Mesenchymal stem cell (in vitro differentiated cells and primary cell): ENCODE results near the gene PLET1.
"Not testable (repeated sequence)": the region's sequence is repeated elsewhere in the genome, so short reads cannot be mapped to it uniquely, and the experiment has no call there.

Experiments
- DNase-seq: peaks from one replicate; pipeline ENCODE4 v3.0.0-alpha.2; 2013
- H2AFZ ChIP-seq: one replicate; pipeline ENCODE4 v1.6.1; 2013; ENCODE audit warnings: low read depth, mild to moderate bottlenecking, control low read depth, inconsistent platforms, low read length, moderate library complexity
- H2AK5ac ChIP-seq: 2 replicates; pipeline ENCODE4 v1.6.1; 2013; ENCODE audit warnings: low read length, moderate library complexity, mild to moderate bottlenecking, inconsistent platforms; ENCODE audit not compliant: severe bottlenecking
- H2BK120ac ChIP-seq: one replicate; pipeline ENCODE4 v1.6.1; 2013; ENCODE audit warnings: low read depth, mild to moderate bottlenecking, inconsistent platforms, low read length, moderate library complexity
- H2BK12ac ChIP-seq, 2 experiments: one replicate each; pipeline ENCODE4 v1.6.1; 2013; ENCODE audit warnings: inconsistent platforms in 2 of 2, low read length in 2 of 2, mild to moderate bottlenecking in 2 of 2, moderate library complexity in 2 of 2, control low read depth in 1 of 2
- H2BK15ac ChIP-seq: one replicate; pipeline ENCODE4 v1.6.1; 2013; ENCODE audit warnings: mild to moderate bottlenecking, low read depth, inconsistent platforms; ENCODE audit not compliant: poor library complexity, severe bottlenecking
- H2BK5ac ChIP-seq: 2 replicates; pipeline ENCODE4 v1.6.1; 2013; ENCODE audit warnings: low read depth, mild to moderate bottlenecking, low read length, control low read depth, inconsistent platforms; ENCODE audit not compliant: poor library complexity, severe bottlenecking
- H3K14ac ChIP-seq, 2 experiments: one replicate each; pipeline ENCODE4 v1.6.1; 2013; ENCODE audit warnings: inconsistent platforms in 2 of 2, low read length in 2 of 2, control low read depth in 1 of 2, mild to moderate bottlenecking in 1 of 2, moderate library complexity in 1 of 2
- H3K18ac ChIP-seq, 2 experiments: one replicate each; pipeline ENCODE4 v1.6.1; 2013; ENCODE audit warnings: inconsistent platforms in 2 of 2, low read length in 2 of 2, control low read depth in 1 of 2, low read depth in 1 of 2, mild to moderate bottlenecking in 1 of 2
- H3K23ac ChIP-seq, 2 experiments: one replicate each; pipeline ENCODE4 v1.6.1; 2013; ENCODE audit warnings: inconsistent platforms in 2 of 2, low read length in 2 of 2, mild to moderate bottlenecking in 2 of 2, moderate library complexity in 2 of 2, control low read depth in 1 of 2
- H3K27ac ChIP-seq: 2 replicates; pipeline ENCODE4 v1.5.1; 2013; ENCODE audit warnings: mild to moderate bottlenecking, moderate library complexity, low read length, control low read depth, inconsistent platforms; ENCODE audit not compliant: poor library complexity, severe bottlenecking
- H3K27me3 ChIP-seq, 2 experiments: 2 replicates each; pipeline versions ENCODE4 v1.6.1 to v1.7.0; 2013; ENCODE audit warnings: low read length in 2 of 2, mild to moderate bottlenecking in 2 of 2, moderate library complexity in 2 of 2, control low read depth in 1 of 2, inconsistent platforms in 1 of 2; ENCODE audit not compliant: control insufficient read depth in 1 of 2, insufficient read depth in 1 of 2
- H3K36me3 ChIP-seq, 2 experiments: 2 replicates each; pipeline versions ENCODE4 v1.6.1 to v1.7.0; 2013; ENCODE audit warnings: low read length in 2 of 2, control low read depth in 1 of 2, inconsistent platforms in 1 of 2, low read depth in 1 of 2, mild to moderate bottlenecking in 1 of 2; ENCODE audit not compliant: insufficient read depth in 2 of 2, control insufficient read depth in 1 of 2
- H3K4ac ChIP-seq, 2 experiments: one replicate each; pipeline ENCODE4 v1.6.1; 2013; ENCODE audit warnings: inconsistent platforms in 2 of 2, low read length in 2 of 2, mild to moderate bottlenecking in 2 of 2, moderate library complexity in 2 of 2, control low read depth in 1 of 2, low read depth in 1 of 2
- H3K4me1 ChIP-seq: 2 replicates; pipeline ENCODE4 v1.6.1; 2013; ENCODE audit warnings: low read depth, low read length, control low read depth; ENCODE audit not compliant: control insufficient read depth, insufficient read depth
- H3K4me2 ChIP-seq: 2 replicates; pipeline ENCODE4 v1.6.1; 2013; ENCODE audit warnings: low read length, mild to moderate bottlenecking, inconsistent platforms; ENCODE audit not compliant: poor library complexity, severe bottlenecking
- H3K4me3 ChIP-seq, 2 experiments: 2 replicates each; pipeline versions ENCODE4 v1.5.1 to v1.7.0; 2013; ENCODE audit warnings: low read length in 2 of 2, mild to moderate bottlenecking in 2 of 2, control low read depth in 1 of 2, low read depth in 1 of 2; ENCODE audit not compliant: insufficient read depth in 1 of 2
- H3K79me1 ChIP-seq: replicated peaks from 2 replicates; pipeline ENCODE4 v1.6.1; 2013; ENCODE audit warnings: mild to moderate bottlenecking, control low read depth, low read length, inconsistent platforms; ENCODE audit not compliant: poor library complexity, severe bottlenecking
- H3K9ac ChIP-seq: 2 replicates; pipeline ENCODE4 v1.7.0; 2013; ENCODE audit warnings: mild to moderate bottlenecking, low read length, moderate library complexity
- H3K9me3 ChIP-seq: 2 replicates; pipeline ENCODE4 v1.7.0; 2013; ENCODE audit warnings: mild to moderate bottlenecking, low read length; ENCODE audit not compliant: control insufficient read depth
- H4K8ac ChIP-seq: one replicate; pipeline ENCODE4 v1.6.1; 2013; ENCODE audit warnings: inconsistent platforms, mild to moderate bottlenecking, low read length, moderate library complexity
- H4K91ac ChIP-seq: one replicate; pipeline ENCODE4 v1.6.1; 2013; ENCODE audit warnings: mild to moderate bottlenecking, low read length, inconsistent platforms
- WGBS: methylation state at CpG from one replicate; pipeline ENCODE4 v1.1.7; 2013; ENCODE audit warnings: mixed read lengths; 5-methylcytosine and 5-hydroxymethylcytosine counted together

PLET1 gene

GRCh38 chr11:112210890-112211289, 49.8 kb downstream of the PLET1 start:
- H2BK120ac ChIP-seq = no peak overlapping the region
- H3K9me3 ChIP-seq = no peaks in the 10 kb centered on the region
- H3K9ac ChIP-seq = no peak overlapping the region
- no peak overlapping the region for H3K14ac ChIP-seq
- no peak overlapping the region for H2AK5ac ChIP-seq
- H3K79me1 ChIP-seq = no peaks in the 10 kb centered on the region
- no CpG with 5 or more reads among the region's 1 CpG for WGBS
- no peak overlapping the region for H3K4ac ChIP-seq
- no peak overlapping the region for H3K23ac ChIP-seq
- H3K36me3 ChIP-seq = no peaks in the 10 kb centered on the region
- no peak overlapping the region for H4K91ac ChIP-seq
- H3K18ac ChIP-seq = no peak overlapping the region
- no peak overlapping the region for H3K4me3 ChIP-seq
- no peak overlapping the region for H4K8ac ChIP-seq
- H3K4me2 ChIP-seq = no peak overlapping the region
- no peak overlapping the region for H2BK15ac ChIP-seq
- no peak for DNase-seq
- H3K27ac ChIP-seq = no peak overlapping the region
- H2BK12ac ChIP-seq = no peak overlapping the region
- H2BK5ac ChIP-seq = no peak overlapping the region
- no peaks in the 10 kb centered on the region for H3K27me3 ChIP-seq
- H3K4me1 ChIP-seq = no peaks in the 10 kb centered on the region
- H2AFZ ChIP-seq = no peak overlapping the region

- WGBS = 97% methylated on average over 22 of the region's 23 CpGs
- H3K36me3 ChIP-seq = no peaks in the 10 kb centered on the region
- no peak overlapping the region for H4K8ac ChIP-seq
- H2AK5ac ChIP-seq = no peak overlapping the region
- no peak overlapping the region for H3K4ac ChIP-seq
- H4K91ac ChIP-seq = no peak overlapping the region
- no peak overlapping the region for H3K4me2 ChIP-seq
- no peaks in the 10 kb centered on the region for H3K9me3 ChIP-seq
- H3K27me3 ChIP-seq = no peaks in the 10 kb centered on the region
- H3K9ac ChIP-seq = no peak overlapping the region
- H2BK12ac ChIP-seq = no peak overlapping the region
- no peak overlapping the region for H3K14ac ChIP-seq
- H2BK15ac ChIP-seq = no peak overlapping the region
- H3K4me3 ChIP-seq = no peak overlapping the region
- H2BK5ac ChIP-seq = no peak overlapping the region
- H2BK120ac ChIP-seq = no peak overlapping the region
- no peaks in the 10 kb centered on the region for H3K4me1 ChIP-seq
- H3K23ac ChIP-seq = no peak overlapping the region
- H3K18ac ChIP-seq = no peak overlapping the region
- DNase-seq = no peak
- H3K27ac ChIP-seq = no peak overlapping the region
- no peaks in the 10 kb centered on the region for H3K79me1 ChIP-seq
- no peak overlapping the region for H2AFZ ChIP-seq
Observed at GRCh38 chr11:112206071-112206470, 54.6 kb downstream of the PLET1 start.

GRCh38 chr11:112200252-112200651, 60.4 kb downstream of the PLET1 start:
- H3K27me3 ChIP-seq = no peaks in the 10 kb centered on the region
- H3K4ac ChIP-seq = no peak overlapping the region
- H4K91ac ChIP-seq = no peak overlapping the region
- no peaks in the 10 kb centered on the region for H3K4me1 ChIP-seq
- no peak overlapping the region for H2BK12ac ChIP-seq
- no peak overlapping the region for H3K23ac ChIP-seq
- H3K9me3 ChIP-seq = no peaks in the 10 kb centered on the region
- no peak overlapping the region for H2BK5ac ChIP-seq
- no peak overlapping the region for H4K8ac ChIP-seq
- H3K14ac ChIP-seq = no peak overlapping the region
- H3K4me2 ChIP-seq = no peak overlapping the region
- H3K79me1 ChIP-seq = no peaks in the 10 kb centered on the region
- no peak overlapping the region for H2BK120ac ChIP-seq
- DNase-seq = no peak
- H2BK15ac ChIP-seq = no peak overlapping the region
- no peak overlapping the region for H3K27ac ChIP-seq
- no CpG with 5 or more reads among the region's 2 CpGs for WGBS
- no peak overlapping the region for H3K18ac ChIP-seq
- no peak overlapping the region for H3K4me3 ChIP-seq
- H2AK5ac ChIP-seq = no peak overlapping the region
- H2AFZ ChIP-seq = no peak overlapping the region
- no peak overlapping the region for H3K9ac ChIP-seq
- no peaks in the 10 kb centered on the region for H3K36me3 ChIP-seq

GRCh38 chr11:112199101-112199500, 61.6 kb downstream of the PLET1 start:
- not testable (repeated sequence) for H4K91ac ChIP-seq, H3K4me3 ChIP-seq, H2BK5ac ChIP-seq, H3K4me2 ChIP-seq, H3K36me3 ChIP-seq, H3K79me1 ChIP-seq, DNase-seq, H3K9ac ChIP-seq, H2BK12ac ChIP-seq, H2AFZ ChIP-seq, H3K23ac ChIP-seq, H4K8ac ChIP-seq, H3K4me1 ChIP-seq, H2BK15ac ChIP-seq, H3K27me3 ChIP-seq, H3K9me3 ChIP-seq, H3K4ac ChIP-seq, H3K27ac ChIP-seq, H3K14ac ChIP-seq, H3K18ac ChIP-seq, H2AK5ac ChIP-seq, H2BK120ac ChIP-seq
- 67% methylated on average over 2 of the region's 4 CpGs for WGBS
